ENCODE results near the gene UST.

- TF ChIP-seq CTCF (IDR thresholded peaks at IDR 0.05) (no peak), POLR2A (IDR thresholded peaks at IDR 0.05) (no peak)
Observed at GRCh38 chr6:149006671-149007070, 259.8 kb downstream of the UST start.
